Kidney tubule cell (primary cell): ENCODE results near the gene MGAT4B.
A peak's percentile ranks its signal among the peaks of the same experiment; 100 is the strongest.

Experiments
- DNase-seq: peaks from one replicate; pipeline ENCODE4 v3.0.0-alpha.2; 2018; ENCODE audit warnings: low spot score

Gene MGAT4B

GRCh38 chr5:179812135-179812825, 5.6 kb upstream of the MGAT4B start:
- no peak for DNase-seq

GRCh38 chr5:179805529-179806249, 977 bp downstream of the MGAT4B start:
- peak; percentile 49 for DNase-seq

GRCh38 chr5:179805070-179805528, 1.6 kb downstream of the MGAT4B start:
- peak; percentile 33 for DNase-seq

- DNase-seq = no peak
Observed at GRCh38 chr5:179804555-179804947, 2.1 kb downstream of the MGAT4B start.

GRCh38 chr5:179803651-179804554, 2.8 kb downstream of the MGAT4B start:
- peak; percentile 75 for DNase-seq

- no peak for DNase-seq
Observed at GRCh38 chr5:179802950-179803562, 3.6 kb downstream of the MGAT4B start.

- DNase-seq = peak; percentile 67
Observed at GRCh38 chr5:179802207-179802883, 4.3 kb downstream of the MGAT4B start.

GRCh38 chr5:179801304-179802206, 5.1 kb downstream of the MGAT4B start:
- peak; percentile 58 for DNase-seq

GRCh38 chr5:179800696-179801201, 5.9 kb downstream of the MGAT4B start:
- DNase-seq = no peak

GRCh38 chr5:179800071-179800695, 6.5 kb downstream of the MGAT4B start:
- DNase-seq = no peak

- DNase-seq = no peak
Observed at GRCh38 chr5:179799644-179799973, 7.1 kb downstream of the MGAT4B start.

GRCh38 chr5:179798771-179799643, 7.7 kb downstream of the MGAT4B start:
- no peak for DNase-seq

- DNase-seq = no peak
Observed at GRCh38 chr5:179798144-179798770, 8.4 kb downstream of the MGAT4B start.

- DNase-seq = no peak
Observed at GRCh38 chr5:179797741-179798140, 8.9 kb downstream of the MGAT4B start.

GRCh38 chr5:179796877-179797608, 9.6 kb downstream of the MGAT4B start:
- no peak for DNase-seq

- DNase-seq = peak; percentile 89
Observed at GRCh38 chr5:179795863-179796833, 10.5 kb downstream of the MGAT4B start.
